GM12891 (cell line): Measurements from ENCODE around the gene KCMF1.

Experiments used
- POLR2A ChIP-seq: IDR thresholded peaks from 2 replicates; pipeline ENCODE4 v1.6.1; 2011; ENCODE audit warnings: low read depth, low read length, control low read depth
- POLR2AphosphoS5 ChIP-seq: IDR thresholded peaks from 2 replicates; pipeline ENCODE4 v1.6.1; 2011; ENCODE audit warnings: low read depth, low read length, control low read depth
- POU2F2 ChIP-seq: IDR thresholded peaks from 2 replicates; pipeline ENCODE4 v1.6.1; 2011; ENCODE audit warnings: low read depth, mild to moderate bottlenecking, control low read depth, low read length, moderate library complexity
- SPI1 ChIP-seq: IDR thresholded peaks from 2 replicates; pipeline ENCODE4 v1.6.1; 2011; ENCODE audit warnings: low read depth, low read length, control low read depth
- TAF1 ChIP-seq: IDR thresholded peaks from 2 replicates; pipeline ENCODE4 v1.6.1; 2011; ENCODE audit warnings: low read depth, low read length, control low read depth

- TF ChIP-seq POLR2AphosphoS5, result no peak
- TF ChIP-seq POLR2A, result no peak
- no peak for TF ChIP-seq POU2F2
- no peak for TF ChIP-seq TAF1
- TF ChIP-seq SPI1, result no peak
Observed at GRCh38 chr2:85096616-85097015, 125.7 kb downstream of the KCMF1 start.
